NCI-H446 (cell line): ENCODE results near the gene XPO6.

ENCODE experiments used
- DNase-seq, 2 experiments: peaks; one replicate each; lab custom pipeline; 2025; lab: John Stamatoyannopoulos, UW

Gene XPO6

DNA sequence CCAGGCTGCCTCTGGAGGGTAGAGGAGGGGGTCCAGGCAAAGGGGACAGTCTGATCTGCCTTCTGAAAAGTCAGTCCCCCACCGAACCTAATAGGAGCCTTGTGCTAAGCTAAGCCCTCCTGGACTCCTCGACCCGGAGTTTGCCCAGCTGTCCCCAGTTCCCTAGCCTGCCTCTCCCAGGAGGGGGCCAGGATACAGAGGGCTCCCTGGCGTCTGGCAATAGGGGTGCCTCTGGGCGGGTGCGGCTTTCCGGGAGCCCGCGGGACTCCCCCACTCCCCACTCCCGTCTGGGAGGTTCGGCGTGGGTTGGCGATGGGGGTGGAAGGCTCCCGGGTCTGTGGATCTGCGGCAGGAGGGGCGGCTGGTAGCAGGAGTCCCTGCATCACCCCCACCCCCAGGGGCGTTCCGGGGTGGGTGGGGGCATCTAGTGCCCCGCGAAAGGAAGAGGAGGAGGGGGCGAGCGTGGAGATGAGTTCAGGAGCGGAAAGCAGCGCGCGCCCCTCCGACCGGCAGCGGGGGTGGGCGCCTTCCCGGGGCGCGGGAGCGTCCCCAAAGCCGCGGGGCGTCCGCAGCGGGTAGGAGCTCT lies 149.4 kb downstream of the XPO6 start:
- no peak for DNase-seq

DNA sequence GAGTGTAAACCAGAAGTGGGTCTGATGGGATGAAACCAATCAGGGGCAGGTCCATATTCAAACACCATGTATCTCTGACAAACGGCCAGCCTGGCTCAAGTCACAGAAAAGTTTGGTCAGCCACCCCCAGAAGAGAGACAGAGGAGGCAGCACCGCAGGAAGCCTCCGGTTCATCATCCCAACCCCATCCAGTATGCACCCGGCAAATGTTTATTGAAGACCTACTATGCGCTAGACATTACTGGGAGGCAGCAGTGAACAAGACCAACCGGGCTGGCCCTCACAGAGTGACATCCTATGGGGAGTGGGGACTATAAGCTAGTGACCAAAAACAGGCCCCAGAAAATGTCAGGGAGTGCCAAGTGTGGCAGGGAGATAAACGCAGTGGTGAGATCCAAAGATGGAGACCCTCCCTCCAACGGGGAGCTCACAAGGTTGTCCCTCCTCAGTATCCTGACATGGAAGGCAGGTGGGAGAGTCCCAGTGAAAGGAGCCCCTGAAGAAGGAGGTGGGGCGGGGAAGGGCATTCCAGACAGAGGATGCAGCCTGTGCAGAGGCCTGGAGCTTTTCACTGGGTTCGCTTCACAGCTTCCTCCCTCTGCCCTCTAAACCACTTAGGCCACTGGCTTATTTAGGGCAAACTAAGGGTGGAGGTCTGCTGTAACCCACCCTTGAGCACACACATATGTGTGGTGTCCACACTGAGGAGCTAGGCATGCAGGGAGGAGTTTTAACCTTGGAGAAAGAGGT lies 150.2 kb downstream of the XPO6 start:
- no peak for DNase-seq

DNA sequence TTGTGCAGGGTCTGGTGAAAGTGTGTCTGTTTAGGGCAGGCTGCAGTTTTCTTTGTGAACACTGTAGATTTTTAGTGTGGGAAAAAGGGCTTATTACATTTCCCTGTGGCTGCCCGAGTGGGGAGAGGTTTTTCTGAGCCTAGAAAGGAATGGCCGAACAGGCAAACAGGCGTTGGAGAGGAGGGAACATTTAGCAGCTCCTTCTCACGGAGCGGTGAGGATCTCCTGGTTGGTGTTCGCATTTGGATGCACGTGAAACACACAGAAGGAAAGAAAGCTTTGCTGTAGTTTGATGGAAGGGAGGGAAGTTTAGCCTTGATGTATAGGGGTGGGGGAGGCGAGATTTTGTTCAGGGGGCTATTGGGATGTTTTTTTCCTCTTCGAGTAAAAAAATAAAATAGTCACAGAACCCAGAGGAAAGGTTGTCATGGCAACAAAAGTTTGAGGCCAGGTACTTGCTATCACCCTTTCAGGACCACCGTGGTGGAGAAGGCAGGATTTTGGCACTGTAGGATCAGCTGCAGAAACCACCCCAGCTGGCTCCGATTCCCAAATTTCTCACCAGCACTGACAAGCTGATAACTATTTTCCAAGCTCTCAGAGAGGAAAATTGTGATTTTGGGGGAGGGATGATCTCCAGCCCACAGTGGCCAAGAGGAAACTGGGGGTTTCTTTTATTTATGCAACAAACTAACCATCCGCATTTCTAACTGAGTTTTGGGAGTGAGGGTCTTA lies 151.8 kb downstream of the XPO6 start:
- no peak for DNase-seq

DNA sequence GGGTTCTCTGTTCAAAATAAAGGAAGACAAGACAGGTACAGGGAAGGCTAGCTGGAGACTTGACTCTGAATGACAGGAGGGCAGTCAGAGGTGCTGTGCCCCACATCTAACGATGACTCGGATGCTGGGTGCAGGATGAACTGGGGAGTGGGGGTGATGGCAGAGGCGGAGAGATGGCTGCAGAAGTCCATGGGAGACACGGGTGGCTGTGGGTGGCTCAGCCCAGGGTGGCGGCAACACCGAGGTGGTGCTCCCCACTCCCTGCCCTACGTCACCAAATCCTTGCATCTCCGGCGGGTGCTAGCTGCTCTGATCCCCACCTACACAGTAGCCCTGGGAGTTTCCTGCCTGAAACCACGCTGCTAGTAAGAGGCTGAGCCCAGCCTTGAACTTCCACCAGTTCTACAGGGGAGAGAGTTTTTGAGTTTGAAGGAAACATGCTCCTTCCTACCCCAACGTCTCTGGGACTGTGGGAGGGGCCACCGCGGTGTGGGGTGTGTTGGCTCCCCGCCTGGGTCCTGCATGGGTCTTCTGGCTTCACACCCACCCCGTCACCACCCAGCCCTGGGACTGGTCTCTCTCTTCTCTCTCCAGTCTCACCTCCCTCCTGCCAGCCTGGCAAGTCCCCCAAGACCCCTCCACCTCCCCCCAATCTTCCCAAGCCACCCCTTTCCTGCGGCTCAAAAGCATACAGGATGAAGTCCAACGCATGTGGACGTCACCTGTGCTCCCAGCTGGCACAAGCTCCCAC lies 152.8 kb downstream of the XPO6 start:
- DNase-seq, result no peak

DNA sequence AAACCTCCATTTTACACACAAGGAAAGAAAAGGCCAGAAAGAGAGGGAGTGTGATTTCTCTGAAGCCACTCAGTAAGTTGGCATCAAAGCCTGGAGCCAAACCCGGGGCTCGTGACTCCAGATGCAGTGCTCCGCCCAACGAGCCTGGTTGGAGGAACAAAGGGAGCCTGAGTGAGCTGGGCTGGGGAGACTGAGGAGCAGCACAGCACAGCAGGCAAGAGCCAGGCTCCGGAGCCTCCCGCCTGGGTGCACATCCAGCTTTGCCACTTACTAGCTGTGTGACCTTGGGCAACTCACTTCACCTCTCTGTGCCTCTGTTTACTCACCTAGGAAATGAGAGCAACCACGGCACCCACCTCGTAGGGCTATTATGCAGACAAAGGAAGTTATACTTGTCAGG lies 153.8 kb downstream of the XPO6 start:
- no peak for DNase-seq

DNA sequence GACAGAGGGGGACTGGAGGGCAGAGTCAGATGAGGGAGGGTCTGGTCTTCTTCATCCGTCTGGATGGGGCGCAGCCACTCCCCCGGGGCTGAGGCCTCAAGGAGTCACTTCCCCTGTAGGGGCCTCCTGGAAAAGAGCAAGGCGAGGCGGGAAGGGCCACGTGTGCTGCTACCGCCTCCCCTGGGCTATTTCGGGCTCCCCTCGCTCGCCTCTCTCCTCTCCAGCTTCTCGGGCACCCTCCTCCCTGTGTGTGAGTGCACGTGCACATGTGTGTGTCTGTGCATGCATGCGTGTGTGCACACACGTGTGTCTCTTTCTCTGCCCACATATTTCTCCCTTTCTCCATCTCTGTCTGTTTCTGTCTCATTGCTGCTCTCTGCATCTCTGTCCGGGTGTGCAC lies 158.3 kb downstream of the XPO6 start:
- DNase-seq, result no peak

DNA sequence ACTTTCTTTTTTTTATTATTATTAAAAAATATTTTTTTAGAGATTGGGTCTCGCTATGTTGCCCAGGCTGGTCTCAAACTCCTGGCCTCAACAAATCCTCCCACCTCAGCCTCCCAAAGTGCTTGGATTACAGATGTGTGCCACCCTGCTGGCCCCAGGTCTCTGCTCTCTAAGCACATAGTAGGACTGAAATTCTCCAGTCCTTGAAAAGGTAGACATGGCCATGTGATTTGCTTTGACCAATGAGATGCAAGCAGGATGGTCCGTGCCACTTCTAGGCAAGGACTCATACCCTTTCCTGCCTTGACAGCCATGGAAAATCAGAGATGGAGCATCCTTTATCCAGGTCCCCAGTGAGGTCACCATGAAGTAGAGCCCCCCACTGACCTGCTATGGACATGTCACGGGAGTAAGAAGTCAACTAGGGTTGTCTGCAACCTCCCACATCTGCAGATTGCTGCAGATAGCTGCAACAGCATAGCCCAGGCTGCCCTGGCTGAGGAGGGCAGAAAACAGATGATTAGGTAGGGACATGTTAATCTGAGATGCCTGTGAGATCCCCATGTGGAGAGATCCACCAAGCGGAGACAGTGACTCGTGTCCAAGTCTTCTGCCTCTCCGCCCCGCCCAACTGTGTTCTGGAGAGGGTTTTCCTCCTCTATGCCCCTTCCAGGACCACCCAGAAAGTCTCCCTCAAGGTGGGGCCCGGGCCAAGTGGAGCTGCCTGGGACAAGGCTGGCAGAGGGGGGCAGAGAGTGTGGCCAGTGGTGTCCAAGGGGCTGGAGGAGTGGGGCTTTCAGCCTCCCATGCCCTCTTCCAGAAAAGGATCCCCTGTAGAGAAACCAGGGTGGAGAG lies 159.3 kb downstream of the XPO6 start:
- DNase-seq, result no peak

DNA sequence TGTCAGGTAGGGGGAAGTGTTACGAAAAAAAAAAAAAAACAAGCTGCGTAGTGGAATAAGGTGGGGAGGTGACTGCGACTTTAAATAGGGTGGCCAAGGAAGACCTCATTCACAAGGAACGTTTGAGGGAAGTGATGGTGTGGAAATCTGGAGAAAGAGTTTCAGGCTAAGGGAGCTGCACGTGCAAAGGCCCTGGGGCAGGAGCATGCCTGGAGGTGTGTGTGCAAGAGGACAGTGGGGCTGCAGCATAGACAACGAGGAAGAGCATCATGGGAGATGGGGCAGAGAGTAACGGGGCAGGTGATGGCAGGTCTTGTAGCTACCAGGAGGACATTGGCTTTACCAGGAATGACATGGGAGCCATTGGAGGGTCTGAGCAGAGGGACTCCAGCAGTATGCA lies 160.3 kb downstream of the XPO6 start:
- no peak for DNase-seq
